Measurements from ENCODE around the gene AIRE. TPM values are rescaled to one million over a fixed set of nuclear protein-coding genes. Genes with fewer than 3 reads are reported as not detected.

AIRE gene
- total RNA-seq, 1 experiment from 2014 or later = 0.17 TPM

- Histone ChIP-seq H3K4ac (ENCODE audit: low read depth, low read length) (no peak overlapping the region), H4K91ac (ENCODE audit: insufficient read length, low read depth, low read length) (no peak overlapping the region), H2AFZ (ENCODE audit: low read length) (no peak overlapping the region), H3T11ph (ENCODE audit: low read length) (no peak overlapping the region), H3K23me2 (ENCODE audit: insufficient read length, low read depth, low read length, poor library complexity, severe bottlenecking) (peaks cover 5% of the 10 kb centered on the region), H2BK20ac (ENCODE audit: low read depth, low read length, poor library complexity, severe bottlenecking) (no peak overlapping the region), H4K8ac (replicated peaks; ENCODE audit: insufficient read length, low read depth, low read length) (no peak overlapping the region), H2BK5ac (ENCODE audit: insufficient read length, low read length) (no peak overlapping the region), H2BK120ac (ENCODE audit: low read depth, low read length, poor library complexity, severe bottlenecking) (no peak overlapping the region), H3K79me2 (ENCODE audit: insufficient read depth, low read length) (no peaks in the 10 kb centered on the region), H3K27ac (ENCODE audit: insufficient read length, low read depth, low read length) (no peak overlapping the region), H3K14ac (ENCODE audit: insufficient read depth, low read length) (no peak overlapping the region), H4K5ac (ENCODE audit: insufficient read length, low read depth, low read length) (no peak overlapping the region), H3K79me1 (ENCODE audit: insufficient read depth, low read depth, low read length, poor library complexity, severe bottlenecking) (no peaks in the 10 kb centered on the region), H3K27me3 (ENCODE audit: insufficient read depth, low read length) (no peaks in the 10 kb centered on the region), H2BK12ac (ENCODE audit: insufficient read length, low read depth, low read length) (no peak overlapping the region), H3K4me1 (ENCODE audit: insufficient read depth, low read length) (no peaks in the 10 kb centered on the region; the same call in 1 of the 2 replicates), H4K20me1 (ENCODE audit: control insufficient read depth, insufficient read depth, insufficient read length) (no peaks in the 10 kb centered on the region), H3K23ac (ENCODE audit: insufficient read length, low read depth, low read length) (no peak overlapping the region), H3K9me3 (ENCODE audit: control insufficient read depth, low read depth, low read length) (no peaks in the 10 kb centered on the region), H2AK5ac (ENCODE audit: insufficient read length, low read length) (no peak overlapping the region), H3K4me2 (ENCODE audit: insufficient read depth, insufficient read length, low read length) (no peak overlapping the region), H3K56ac (ENCODE audit: insufficient read length, low read depth, low read length) (no peak overlapping the region), H3K9ac (ENCODE audit: extremely low read depth, insufficient read length, low read length) (no peak overlapping the region), H3K18ac (ENCODE audit: insufficient read length, low read depth, low read length) (no peak overlapping the region), H2BK15ac (ENCODE audit: low read depth, low read length) (no peak overlapping the region)
- Mint-ChIP-seq H3K9me3 (no peaks in the 10 kb centered on the region), H3K27me3 (ENCODE audit: low read depth) (no peaks in the 10 kb centered on the region; the same call in none of the 2 replicates), H3K4me1 (peaks cover 18 to 38% of the 10 kb centered on the region in 2 experiments), H3K4me3 (peak overlapping the region in 1 of 2 experiments; percentile 50; a peak in 4 of 5 replicates), H3K27ac (peak overlapping the region in 2 of 3 experiments; percentile 34 to 87; a peak in 3 of 7 replicates), H3K36me3 (ENCODE audit: insufficient read depth in 1 of 3, low read depth in 3 of 3) (peaks cover 2 to 17% (median 14%) of the 10 kb centered on the region in 3 experiments; a peak in 6 of 7 replicates)
- no peak for DNase-seq
- no peak for TF ChIP-seq CTCF (conservative IDR thresholded peaks at IDR 0.05)
- WGBS (ENCODE audit: extremely low coverage, insufficient read length, low lambda C conversion rate) = no CpG with 5 or more reads among the region's 12 CpGs
Measured at GRCh38 chr21:44303490-44303981, 17.9 kb downstream of the AIRE start.
